RKO (cell line): ENCODE measurements around the gene FAP.

Source experiments
- DNase-seq: peaks from one replicate; pipeline ENCODE4 v3.0.0-alpha.2; 2016; ENCODE audit warnings: low spot score

Gene FAP

DNA sequence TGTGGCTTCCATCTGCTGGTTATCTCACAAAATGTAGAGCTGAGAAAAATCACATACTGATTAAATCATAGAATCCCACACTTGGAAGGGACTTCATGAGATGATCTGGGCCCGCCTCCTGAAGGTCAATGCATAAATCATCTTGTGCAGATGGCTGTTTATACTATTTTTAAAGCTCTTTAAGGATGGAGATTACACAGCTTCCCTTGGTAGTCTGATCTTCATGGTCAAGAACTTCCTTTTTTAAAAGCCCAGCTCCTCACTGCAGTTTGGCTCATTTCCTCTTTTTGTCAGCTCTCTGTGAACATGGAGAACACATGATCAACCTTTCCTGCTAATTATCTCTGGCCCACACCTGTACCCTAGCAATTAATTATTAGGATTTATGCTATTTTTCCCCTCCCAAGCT is 117.1 kb downstream of the FAP start:
- no peak for DNase-seq

DNA sequence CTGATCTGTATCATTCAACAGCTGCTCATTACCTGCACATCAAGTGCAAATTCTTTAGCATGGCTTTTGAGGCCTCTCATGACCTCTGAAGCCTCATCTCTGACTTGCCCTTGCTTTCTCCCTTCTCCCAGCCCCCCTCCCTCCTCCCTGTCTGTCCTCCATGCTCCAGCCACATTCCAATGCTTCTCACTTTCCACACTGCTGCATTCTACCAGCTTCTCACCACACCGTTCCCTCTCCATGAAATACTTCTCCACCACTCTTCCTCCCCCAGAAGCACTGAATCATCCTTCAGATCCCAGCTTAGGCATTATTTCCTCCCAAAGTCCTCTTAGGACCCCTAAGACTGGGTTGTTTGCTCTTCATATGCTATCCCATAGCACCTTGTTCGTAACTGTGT is 118.1 kb downstream of the FAP start:
- no peak for DNase-seq

DNA sequence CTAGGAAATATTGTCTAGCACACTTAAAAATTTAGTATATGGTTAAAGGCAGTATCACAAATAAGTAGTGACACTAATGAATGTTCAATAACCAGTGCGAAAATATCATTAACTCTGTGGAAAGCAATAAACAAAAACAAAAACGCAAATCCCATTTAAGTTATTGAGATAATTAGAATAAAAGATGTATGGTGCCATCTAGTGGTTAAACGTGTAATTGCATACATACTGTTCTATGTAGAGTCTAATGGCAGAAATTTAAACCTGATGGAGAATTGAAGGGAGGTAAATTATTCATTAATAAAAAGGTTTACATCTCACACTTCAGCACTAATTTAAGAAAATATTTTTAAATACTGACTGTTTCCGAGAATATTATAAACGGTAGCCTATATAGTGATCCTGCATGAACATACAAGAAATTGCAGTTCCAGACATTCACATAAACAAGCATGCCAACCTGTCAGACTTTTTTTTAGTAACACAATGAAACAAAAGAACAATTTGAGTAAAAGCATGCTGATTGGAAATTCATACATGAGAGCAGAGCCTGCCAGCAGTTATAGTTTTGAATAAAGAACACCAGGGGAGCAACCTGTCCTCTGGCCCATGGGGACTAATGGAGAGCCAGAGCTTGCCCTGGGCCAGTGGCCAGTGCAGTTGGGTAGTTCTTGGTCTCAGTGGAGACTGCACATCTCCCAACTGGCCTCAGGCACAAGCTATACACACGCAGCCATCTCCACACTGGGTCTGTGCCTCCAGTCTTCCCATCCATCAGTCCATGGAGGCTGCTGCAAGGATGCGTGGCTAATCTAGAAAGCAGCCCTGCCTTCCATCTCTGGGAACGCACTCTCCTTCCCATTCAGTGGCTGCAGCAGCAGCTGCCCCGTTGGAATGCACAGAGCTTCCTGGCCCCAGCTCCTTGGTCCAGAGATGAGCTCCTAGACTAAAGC is 119.2 kb downstream of the FAP start:
- DNase-seq: peak; percentile 62
